Renal pelvis (tissue), 3 donors: Measurements from ENCODE around the gene KCNJ9. TPM values are rescaled to one million over a fixed set of nuclear protein-coding genes. Genes with fewer than 3 reads are reported as not detected.

Experiments
- polyA plus RNA-seq, 3 donors: library from polyadenylated mRNA; unstranded; fragments of 120-200 nt; gene quantifications; one replicate each; pipeline ENCODE4 v1.2.1, GENCODE V29; 2013; ENCODE audit not compliant: insufficient read length in 3 of 3

KCNJ9 gene
- polyA plus RNA-seq, 3 donors: 0.09 to 0.15 (median 0.11) TPM

Other genes with a start within 250 kb of the KCNJ9 start
- gene VSIG8, start 218.9 kb upstream of the KCNJ9 start, polyA plus RNA-seq: 1 to 10 TPM in 1 of 3 donors, under 1 TPM in 2; 0.43 to 2.6 (median 0.49) TPM
- gene CFAP45, start 181.4 kb upstream of the KCNJ9 start, polyA plus RNA-seq: 1 to 10 TPM; 3.7 to 4.7 (median 4.0) TPM
- gene TAGLN2, start 156.0 kb upstream of the KCNJ9 start, polyA plus RNA-seq: 100 to 1,000 TPM; 113 to 144 (median 131) TPM
- 10 to 100 TPM; 19.3 to 24.2 (median 19.5) TPM for gene IGSF9, start 135.9 kb upstream of the KCNJ9 start, polyA plus RNA-seq
- not detected for gene SLAMF9, start 127.3 kb upstream of the KCNJ9 start, polyA plus RNA-seq
- 10 to 100 TPM in 2 of 3 donors, 1 to 10 TPM in 1; 9.6 to 14.0 (median 13.6) TPM for gene PIGM, start 49.5 kb upstream of the KCNJ9 start, polyA plus RNA-seq
- gene KCNJ10, start 11.4 kb upstream of the KCNJ9 start, polyA plus RNA-seq: 10 to 100 TPM; 20.5 to 24.7 (median 22.3) TPM
- 10 to 100 TPM; 35.0 to 40.0 (median 39.6) TPM for gene IGSF8, start 17.1 kb downstream of the KCNJ9 start, polyA plus RNA-seq
- gene ATP1A2, start 34.2 kb downstream of the KCNJ9 start, polyA plus RNA-seq: 1 to 10 TPM; 4.5 to 5.1 (median 5.0) TPM
- under 1 TPM; 0.26 to 0.80 (median 0.30) TPM for gene ATP1A4, start 70.1 kb downstream of the KCNJ9 start, polyA plus RNA-seq
- under 1 TPM; 0.30 to 0.99 (median 0.81) TPM for gene CASQ1, start 109.0 kb downstream of the KCNJ9 start, polyA plus RNA-seq
- 100 to 1,000 TPM in 2 of 3 donors, 10 to 100 TPM in 1; 96.6 to 114 (median 107) TPM for gene PEA15, start 123.8 kb downstream of the KCNJ9 start, polyA plus RNA-seq
- 100 to 1,000 TPM; 194 to 279 (median 264) TPM for gene DCAF8, start 181.0 kb downstream of the KCNJ9 start, polyA plus RNA-seq
- gene PEX19, start 203.6 kb downstream of the KCNJ9 start, polyA plus RNA-seq: 10 to 100 TPM; 82.3 to 86.5 (median 85.6) TPM